Measurements from ENCODE around the gene LACC1. TPM values are rescaled to one million over a fixed set of nuclear protein-coding genes. Genes with fewer than 3 reads are reported as not detected.

LACC1 gene
- total and polyA plus RNA-seq, 12 donors: 1.8 to 16.5 (median 6.2) TPM

DNA sequence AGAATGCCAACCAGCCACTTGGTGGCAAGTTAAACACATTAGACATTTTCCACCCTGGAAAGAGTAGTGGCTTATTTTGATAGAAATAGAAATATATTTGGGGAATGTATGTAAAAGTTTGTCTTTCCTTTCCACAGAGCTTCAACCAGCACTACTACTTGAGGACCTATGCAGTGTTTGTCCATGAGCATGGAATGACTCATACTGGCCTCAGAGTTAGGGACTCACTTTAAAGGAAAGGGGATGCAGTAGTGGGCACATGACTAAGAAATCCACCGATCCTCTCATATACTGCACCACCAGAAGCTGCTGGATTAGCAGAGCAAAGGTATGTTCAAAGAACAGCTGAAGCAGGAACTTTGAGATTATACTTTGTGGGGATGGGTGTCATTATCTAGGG, 62.6 kb downstream of the LACC1 start:
- peaks cover 0 to 3% (median 0%) of the 10 kb centered on the region in 11 donors for H3K9me3 ChIP-seq
- H3K27ac ChIP-seq: no peak overlapping the region
- WGBS, 2 donors: 90 to 97% methylated on average over 1 of the region's 1 CpG
- no peak for DNase-seq
- H3K4me1 ChIP-seq: peaks cover under 1 to 22% (median 10%) of the 10 kb centered on the region in 9 donors
- no peaks in the 10 kb centered on the region for H3K36me3 ChIP-seq
- H3K4me3 ChIP-seq: no peak overlapping the region
- intact Hi-C loops (cut with DNase I): no loop called here
- ATAC-seq: no peak
- TF ChIP-seq, protein P1, sequence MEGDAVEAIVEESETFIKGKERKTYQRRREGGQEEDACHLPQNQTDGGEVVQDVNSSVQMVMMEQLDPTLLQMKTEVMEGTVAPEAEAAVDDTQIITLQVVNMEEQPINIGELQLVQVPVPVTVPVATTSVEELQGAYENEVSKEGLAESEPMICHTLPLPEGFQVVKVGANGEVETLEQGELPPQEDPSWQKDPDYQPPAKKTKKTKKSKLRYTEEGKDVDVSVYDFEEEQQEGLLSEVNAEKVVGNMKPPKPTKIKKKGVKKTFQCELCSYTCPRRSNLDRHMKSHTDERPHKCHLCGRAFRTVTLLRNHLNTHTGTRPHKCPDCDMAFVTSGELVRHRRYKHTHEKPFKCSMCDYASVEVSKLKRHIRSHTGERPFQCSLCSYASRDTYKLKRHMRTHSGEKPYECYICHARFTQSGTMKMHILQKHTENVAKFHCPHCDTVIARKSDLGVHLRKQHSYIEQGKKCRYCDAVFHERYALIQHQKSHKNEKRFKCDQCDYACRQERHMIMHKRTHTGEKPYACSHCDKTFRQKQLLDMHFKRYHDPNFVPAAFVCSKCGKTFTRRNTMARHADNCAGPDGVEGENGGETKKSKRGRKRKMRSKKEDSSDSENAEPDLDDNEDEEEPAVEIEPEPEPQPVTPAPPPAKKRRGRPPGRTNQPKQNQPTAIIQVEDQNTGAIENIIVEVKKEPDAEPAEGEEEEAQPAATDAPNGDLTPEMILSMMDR (IDR thresholded peaks at IDR 0.05): no peak
- H3K27me3 ChIP-seq: peaks cover 0 to 47% (median 0%) of the 10 kb centered on the region in 7 donors

Other genes starting within 250 kb of the LACC1 start
- 10 to 100 TPM in 2 of 10 donors, 1 to 10 TPM in 8; 3.1 to 10.4 (median 7.7) TPM for gene ENOX1, start 92.9 kb upstream of the LACC1 start, total RNA-seq
- gene ENOX1, start 92.9 kb upstream of the LACC1 start, polyA plus RNA-seq: 1 to 10 TPM; 2.0 to 2.1 TPM
- gene CCDC122, start 164 bp upstream of the LACC1 start, total RNA-seq: 10 to 100 TPM in 4 of 10 donors, 1 to 10 TPM in 6; 2.4 to 16.0 (median 7.3) TPM
- 1 to 10 TPM; 1.6 to 8.4 TPM for gene CCDC122, start 164 bp upstream of the LACC1 start, polyA plus RNA-seq